Raji (cell line): ENCODE measurements around the gene HSD17B2.

Experiments
- POLR2A ChIP-seq: IDR thresholded peaks from 2 replicates; pipeline ENCODE4 v1.6.1; 2011; ENCODE audit warnings: low read depth, low read length, control low read depth; ENCODE audit not compliant: insufficient read depth

Gene HSD17B2

DNA sequence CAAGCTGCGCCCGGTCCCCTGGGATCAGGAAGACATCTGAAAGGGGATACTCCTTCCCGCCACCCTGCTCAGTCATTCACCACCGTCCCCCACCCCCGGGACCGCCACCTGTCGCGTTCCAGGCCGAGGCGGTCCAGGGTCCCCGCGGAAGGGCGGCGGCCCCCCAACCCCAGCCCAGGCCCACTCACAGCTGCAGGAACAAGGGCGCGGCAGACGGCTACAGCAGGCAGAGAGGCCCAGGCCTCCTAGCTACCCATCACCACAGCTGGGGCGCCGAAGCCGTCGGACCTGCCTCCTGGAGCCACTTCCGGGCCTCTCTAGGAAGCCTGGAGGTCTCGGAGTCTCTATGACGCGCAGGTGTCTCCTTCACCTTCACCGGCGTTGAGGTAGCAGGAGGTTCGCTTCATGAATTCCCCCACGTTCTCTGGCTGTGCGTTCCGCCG, 23.8 kb upstream of the HSD17B2 start, which contains the start of gene SDR42E1:
Gene SDR42E1, minus strand, starts transcription at position 272 of the 443 bp plus-strand sequence. CDS start 10,612 bp downstream, outside the sequence.
- TF ChIP-seq POLR2A, result peak; percentile 55

DNA sequence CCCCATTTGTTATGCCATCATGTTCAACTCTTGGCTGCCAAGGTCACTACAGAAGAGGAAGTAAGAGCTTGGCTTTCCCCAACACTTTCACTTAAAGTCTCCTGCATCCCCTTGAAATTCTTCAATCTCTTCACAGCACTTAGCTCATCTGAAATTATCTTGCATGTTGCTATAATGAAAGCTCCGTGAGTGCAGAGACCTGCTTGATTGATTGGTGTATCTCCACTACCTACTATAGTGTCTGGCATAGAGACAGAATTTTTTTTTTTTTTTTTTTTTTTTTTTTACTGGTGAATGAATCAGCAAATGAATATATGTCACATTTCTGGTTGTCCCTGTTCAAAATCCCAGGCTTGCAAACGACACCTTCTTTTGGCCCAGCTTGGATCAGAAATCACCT, 21.9 kb upstream of the HSD17B2 start:
- no peak for TF ChIP-seq POLR2A

GRCh38 chr16:82016263-82016662, 18.8 kb upstream of the HSD17B2 start:
- TF ChIP-seq POLR2A, result no peak

DNA sequence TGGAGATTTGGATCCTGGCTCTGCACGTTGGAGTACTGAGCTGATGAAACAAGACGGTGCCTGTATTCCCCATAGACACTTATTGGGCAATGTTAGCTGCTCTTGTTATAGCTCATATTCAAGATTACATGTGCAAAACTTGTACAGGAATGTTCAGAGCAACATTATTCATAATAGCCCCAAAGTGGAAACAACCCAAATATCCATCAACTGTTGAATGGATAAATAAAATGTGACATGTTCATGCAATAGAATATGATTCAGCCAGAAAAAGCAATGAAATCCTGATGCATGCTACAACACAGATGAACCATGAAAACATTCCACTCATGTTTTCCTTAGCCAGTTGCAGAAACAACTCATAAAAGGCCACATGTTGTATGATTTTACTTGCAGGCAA, 18.1 kb upstream of the HSD17B2 start:
- no peak for TF ChIP-seq POLR2A

- no peak for TF ChIP-seq POLR2A
Measured at GRCh38 chr16:82017911-82018568, 17.0 kb upstream of the HSD17B2 start.

DNA sequence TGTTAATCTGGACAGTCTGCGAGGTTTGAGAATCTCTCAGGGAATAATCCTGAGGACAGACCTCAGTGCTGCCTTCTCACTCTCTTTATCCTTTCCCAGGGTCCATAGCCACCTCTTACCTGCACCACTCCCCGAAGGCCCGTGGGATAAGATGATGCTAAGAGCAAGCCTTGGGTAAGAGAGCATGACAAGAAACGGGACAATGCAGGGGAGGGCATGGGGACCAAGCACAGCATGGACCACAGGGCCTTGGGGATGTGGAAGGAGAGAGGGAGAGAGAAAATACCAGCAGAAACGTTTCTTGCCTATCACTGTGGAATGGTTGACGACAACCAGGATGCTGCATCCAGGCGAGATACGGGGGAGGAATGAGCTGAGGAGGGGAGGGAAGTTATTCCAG, 15.5 kb upstream of the HSD17B2 start:
- no peak for TF ChIP-seq POLR2A

GRCh38 chr16:82020051-82020450, 15.0 kb upstream of the HSD17B2 start:
- no peak for TF ChIP-seq POLR2A

- no peak for TF ChIP-seq POLR2A
Measured at GRCh38 chr16:82023206-82023605, 11.8 kb upstream of the HSD17B2 start.

- no peak for TF ChIP-seq POLR2A
Measured at GRCh38 chr16:82024316-82024715, 10.7 kb upstream of the HSD17B2 start.

- TF ChIP-seq POLR2A, result no peak
Measured at GRCh38 chr16:82024883-82025282, 10.2 kb upstream of the HSD17B2 start.

- no peak for TF ChIP-seq POLR2A
Measured at GRCh38 chr16:82027629-82028064, 7.4 kb upstream of the HSD17B2 start.

DNA sequence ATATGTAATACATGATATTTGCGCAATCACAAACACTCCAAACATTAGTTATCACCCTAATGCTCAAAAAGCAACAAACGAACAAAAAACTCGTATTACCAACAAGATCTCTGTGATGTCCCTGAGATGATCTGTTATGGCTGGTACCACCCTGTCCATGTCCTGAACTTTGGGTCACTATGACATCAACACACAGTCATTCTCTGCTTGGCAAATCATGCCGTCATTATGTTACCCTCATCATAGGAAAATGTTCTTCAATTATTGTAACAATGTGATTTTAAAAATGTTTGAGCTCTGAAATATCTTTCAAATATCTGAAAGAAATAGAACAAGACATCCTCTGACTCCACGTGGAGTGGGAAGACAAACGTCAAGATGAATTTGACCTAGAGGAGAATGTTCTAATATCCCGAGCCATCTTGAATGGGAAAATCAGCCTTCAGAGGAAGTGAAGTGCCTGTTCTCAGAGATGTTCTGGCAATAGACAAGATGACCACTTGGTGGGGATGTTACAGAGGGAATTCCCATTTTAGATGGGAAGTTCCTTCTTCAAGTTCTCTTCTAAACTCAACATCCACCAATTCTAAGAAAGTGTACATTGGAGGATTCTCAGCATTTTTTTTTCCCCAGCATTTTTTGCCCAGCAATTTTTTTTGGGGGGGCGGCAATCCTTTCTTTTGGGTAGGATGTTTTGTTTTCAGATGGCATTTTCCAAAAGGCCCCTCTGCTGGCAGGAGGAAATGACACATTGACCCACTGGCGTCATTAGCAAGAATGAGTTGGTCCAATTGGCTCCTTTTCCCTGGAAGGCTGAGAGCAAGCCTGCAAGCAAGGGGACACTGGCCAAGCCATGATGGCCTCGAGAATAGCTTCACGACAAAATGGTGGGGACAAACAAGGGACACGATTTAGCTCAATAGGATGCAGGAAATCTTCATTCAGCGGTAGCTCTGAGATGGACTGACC, 3.7 kb upstream of the HSD17B2 start:
- TF ChIP-seq POLR2A, result no peak

GRCh38 chr16:82033006-82033405, 2.0 kb upstream of the HSD17B2 start:
- TF ChIP-seq POLR2A, result no peak

DNA sequence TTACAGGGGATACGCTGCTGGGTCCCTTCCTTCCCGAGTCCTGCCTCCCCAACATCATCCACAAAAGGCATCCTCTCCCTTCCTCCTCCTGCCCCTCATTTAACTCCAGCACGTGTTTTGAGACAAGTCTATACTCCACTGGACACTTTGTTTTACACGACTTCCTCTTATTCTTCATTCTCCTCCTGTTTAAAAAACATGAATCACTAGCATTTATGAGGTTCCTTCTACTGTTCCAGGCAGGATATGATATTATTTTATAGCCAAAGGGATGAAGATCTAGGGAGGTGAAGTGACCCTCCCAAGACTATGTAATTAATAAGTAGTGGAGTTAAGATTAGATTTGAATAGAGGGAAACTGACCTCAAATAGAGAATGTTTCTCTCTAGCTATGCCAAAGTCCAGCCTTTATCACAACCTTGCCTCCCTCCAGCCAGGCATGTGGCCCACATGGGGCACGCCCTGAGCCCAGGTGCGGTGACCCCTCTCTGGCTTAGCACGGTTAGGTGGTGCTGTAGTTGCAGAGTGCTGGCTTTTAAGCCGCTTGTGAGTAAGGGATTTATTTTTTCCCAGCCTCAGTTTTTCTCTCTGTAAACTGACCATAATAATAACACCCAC, 1.3 kb upstream of the HSD17B2 start:
- no peak for TF ChIP-seq POLR2A

DNA sequence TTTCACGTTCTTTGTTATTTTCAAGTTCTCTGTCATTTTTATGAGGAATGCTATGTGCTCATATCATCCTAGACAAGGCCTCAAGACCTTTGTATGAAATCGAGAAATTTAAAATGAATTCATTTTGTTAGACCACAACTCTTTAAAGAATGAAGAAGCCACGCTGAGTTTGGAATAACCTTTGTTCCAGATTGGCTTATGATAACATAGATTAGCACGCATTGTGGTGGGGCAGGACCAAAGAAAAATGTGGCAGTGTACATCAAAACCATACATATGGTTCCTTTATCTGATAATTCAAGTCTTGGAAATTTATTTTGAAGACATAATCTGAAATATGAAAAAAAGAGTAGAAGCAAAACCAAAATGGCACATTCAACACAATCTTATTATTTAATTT, 2.2 kb downstream of the HSD17B2 start:
- no peak for TF ChIP-seq POLR2A
